ENCODE results near the gene SSBP4.

SSBP4 gene

DNA sequence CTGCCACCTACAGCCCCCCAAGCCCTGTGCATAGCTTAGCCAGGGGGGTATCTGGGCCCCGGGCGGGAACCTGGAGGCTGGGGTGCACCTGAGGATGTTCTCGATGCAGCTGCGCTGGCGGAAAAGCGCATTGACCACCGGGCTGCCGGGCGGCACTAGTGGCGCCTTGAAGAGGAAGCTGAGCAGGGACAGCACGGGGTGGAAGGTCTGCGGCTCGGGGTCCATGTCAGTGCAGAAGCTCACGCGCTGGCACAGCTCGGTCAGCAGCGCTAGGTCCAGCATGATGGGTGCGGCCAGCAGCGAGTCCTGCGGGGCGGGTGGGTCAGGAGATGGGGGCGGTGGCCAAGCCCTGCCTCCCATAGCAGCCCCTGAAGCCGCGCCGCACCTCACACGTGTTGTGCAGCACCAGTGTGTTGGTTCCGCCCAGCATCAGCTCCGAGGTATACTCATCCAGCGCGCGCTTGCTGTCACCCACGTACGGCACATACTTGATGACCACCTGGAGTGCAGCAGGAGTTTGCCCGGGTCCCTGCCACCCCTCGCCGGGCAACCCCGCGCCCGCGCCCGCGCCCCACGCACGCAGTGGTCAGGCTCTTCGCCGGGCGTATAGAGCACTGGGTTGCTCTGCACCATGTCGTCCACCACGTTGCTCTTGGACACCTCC, 16.1 kb downstream of the SSBP4 start:
- Histone ChIP-seq H3K27me3 (ENCODE audit: control insufficient read depth, insufficient read depth, low read length) (no peaks in the 10 kb centered on the region), H3K79me2 (no peaks in the 10 kb centered on the region), H3K9ac (no peak overlapping the region), H3K4me3 (ENCODE audit: low read depth, low read length) (no peak overlapping the region), H3K27ac (no peak overlapping the region), H3K4me1 (peaks cover 19% of the 10 kb centered on the region), H3K36me3 (ENCODE audit: control insufficient read depth, insufficient read depth, low read length) (no peaks in the 10 kb centered on the region), H3K9me3 (ENCODE audit: control insufficient read depth, low read length) (no peaks in the 10 kb centered on the region), H2AFZ (no peak overlapping the region), H3K4me2 (ENCODE audit: low read length) (no peak overlapping the region)
- TF ChIP-seq, protein P1, sequence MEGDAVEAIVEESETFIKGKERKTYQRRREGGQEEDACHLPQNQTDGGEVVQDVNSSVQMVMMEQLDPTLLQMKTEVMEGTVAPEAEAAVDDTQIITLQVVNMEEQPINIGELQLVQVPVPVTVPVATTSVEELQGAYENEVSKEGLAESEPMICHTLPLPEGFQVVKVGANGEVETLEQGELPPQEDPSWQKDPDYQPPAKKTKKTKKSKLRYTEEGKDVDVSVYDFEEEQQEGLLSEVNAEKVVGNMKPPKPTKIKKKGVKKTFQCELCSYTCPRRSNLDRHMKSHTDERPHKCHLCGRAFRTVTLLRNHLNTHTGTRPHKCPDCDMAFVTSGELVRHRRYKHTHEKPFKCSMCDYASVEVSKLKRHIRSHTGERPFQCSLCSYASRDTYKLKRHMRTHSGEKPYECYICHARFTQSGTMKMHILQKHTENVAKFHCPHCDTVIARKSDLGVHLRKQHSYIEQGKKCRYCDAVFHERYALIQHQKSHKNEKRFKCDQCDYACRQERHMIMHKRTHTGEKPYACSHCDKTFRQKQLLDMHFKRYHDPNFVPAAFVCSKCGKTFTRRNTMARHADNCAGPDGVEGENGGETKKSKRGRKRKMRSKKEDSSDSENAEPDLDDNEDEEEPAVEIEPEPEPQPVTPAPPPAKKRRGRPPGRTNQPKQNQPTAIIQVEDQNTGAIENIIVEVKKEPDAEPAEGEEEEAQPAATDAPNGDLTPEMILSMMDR (IDR thresholded peaks at IDR 0.05) = no peak

DNA sequence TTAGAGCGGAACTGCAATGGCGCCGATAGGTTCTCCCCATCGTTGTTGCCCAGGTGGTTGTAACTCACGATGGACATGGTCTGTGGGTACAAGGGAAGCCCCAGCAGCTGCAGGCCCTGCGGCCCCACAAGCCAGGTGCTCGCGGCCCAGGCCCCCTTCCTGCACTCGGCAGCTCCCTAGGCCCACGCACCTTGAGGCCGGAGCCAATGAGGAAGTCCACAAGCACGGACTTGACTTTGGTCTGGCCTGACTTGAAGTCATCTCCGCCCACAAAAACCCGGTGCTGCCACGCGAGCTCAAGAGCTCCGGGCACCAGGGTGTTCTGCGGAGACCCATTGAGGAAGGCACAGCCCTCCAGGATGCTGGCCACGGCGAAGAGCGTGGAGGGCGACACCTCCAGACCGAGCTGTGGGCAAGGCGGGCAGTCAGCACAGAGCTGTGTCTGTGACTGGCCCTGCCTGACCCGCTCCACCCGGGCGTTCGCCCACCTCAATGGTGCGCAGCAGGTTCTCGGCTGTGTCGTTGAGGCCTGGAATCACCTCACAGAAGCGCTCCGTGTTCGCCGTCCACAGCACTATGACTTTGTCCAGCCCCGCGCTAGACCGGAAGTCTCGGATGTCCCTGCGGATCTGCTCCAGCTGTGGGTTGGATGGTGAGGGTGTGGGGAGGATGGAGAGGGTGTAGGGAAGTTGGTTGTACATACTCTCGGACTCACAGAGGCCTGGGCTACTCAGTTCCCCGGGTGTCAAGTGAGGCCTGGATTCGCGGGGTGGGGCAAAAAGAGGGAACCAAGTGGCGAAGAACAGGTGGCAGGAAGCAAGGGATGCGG, 16.9 kb downstream of the SSBP4 start:
- Histone ChIP-seq H3K27ac (no peak overlapping the region), H3K36me3 (ENCODE audit: control insufficient read depth, insufficient read depth, low read length) (no peaks in the 10 kb centered on the region), H3K4me3 (ENCODE audit: low read depth, low read length) (no peak overlapping the region), H3K4me1 (peaks cover 19% of the 10 kb centered on the region), H3K27me3 (ENCODE audit: control insufficient read depth, insufficient read depth, low read length) (no peaks in the 10 kb centered on the region), H2AFZ (no peak overlapping the region), H3K4me2 (ENCODE audit: low read length) (no peak overlapping the region), H3K9me3 (ENCODE audit: control insufficient read depth, low read length) (no peaks in the 10 kb centered on the region), H3K9ac (no peak overlapping the region), H3K79me2 (no peaks in the 10 kb centered on the region)
- TF ChIP-seq, protein P1 (IDR thresholded peaks at IDR 0.05) = no peak

DNA sequence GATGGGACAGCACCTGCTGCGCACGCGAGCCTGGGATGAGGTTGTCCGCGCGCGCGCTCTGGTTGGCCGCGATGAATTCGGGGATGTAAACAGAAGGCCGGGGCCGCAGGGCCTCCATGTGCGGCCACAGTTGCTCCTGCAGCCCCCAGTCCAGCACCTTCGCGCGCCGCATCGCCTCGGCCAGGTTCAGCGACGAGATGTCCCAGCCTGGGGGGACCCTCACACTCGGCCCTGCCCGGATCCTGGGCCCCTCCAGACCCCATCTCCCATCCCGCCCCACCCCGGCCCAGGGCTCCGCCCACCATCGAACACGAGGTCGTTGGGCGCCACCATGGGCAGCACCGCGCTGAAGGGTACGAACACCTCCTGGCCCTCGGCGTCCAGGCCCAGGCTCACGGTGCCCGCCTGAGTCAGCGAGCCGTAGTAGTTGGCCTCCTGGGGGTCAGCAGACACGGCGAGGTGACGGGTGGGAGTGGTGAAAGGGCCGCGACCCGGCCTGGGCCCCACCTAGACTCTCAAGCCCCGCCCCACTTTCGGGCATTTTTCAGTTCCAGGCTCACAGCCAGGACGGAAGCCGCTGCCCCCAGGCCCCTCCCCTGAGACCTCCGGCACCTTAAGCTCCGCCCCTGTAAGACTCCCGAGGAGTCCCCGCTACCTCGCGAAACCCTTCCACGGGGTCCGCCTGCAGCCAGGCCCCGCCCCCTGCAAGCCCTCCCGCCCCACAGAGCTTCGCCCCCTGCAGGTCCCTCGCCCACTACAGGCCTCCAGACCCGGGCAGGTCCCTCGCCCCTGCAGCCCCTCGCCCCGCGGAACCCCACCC, 17.7 kb downstream of the SSBP4 start:
- Histone ChIP-seq H3K4me2 (ENCODE audit: low read length) (peak overlapping the region; percentile 74), H3K27ac (no peak overlapping the region), H2AFZ (peak overlapping the region; percentile 3), H3K9ac (no peak overlapping the region), H3K4me1 (peaks cover 18% of the 10 kb centered on the region), H3K36me3 (ENCODE audit: control insufficient read depth, insufficient read depth, low read length) (no peaks in the 10 kb centered on the region), H3K79me2 (no peaks in the 10 kb centered on the region), H3K27me3 (ENCODE audit: control insufficient read depth, insufficient read depth, low read length) (no peaks in the 10 kb centered on the region), H3K9me3 (ENCODE audit: control insufficient read depth, low read length) (no peaks in the 10 kb centered on the region), H3K4me3 (ENCODE audit: low read depth, low read length) (peak overlapping the region; percentile 43)
- TF ChIP-seq, protein P1 (IDR thresholded peaks at IDR 0.05) = no peak

DNA sequence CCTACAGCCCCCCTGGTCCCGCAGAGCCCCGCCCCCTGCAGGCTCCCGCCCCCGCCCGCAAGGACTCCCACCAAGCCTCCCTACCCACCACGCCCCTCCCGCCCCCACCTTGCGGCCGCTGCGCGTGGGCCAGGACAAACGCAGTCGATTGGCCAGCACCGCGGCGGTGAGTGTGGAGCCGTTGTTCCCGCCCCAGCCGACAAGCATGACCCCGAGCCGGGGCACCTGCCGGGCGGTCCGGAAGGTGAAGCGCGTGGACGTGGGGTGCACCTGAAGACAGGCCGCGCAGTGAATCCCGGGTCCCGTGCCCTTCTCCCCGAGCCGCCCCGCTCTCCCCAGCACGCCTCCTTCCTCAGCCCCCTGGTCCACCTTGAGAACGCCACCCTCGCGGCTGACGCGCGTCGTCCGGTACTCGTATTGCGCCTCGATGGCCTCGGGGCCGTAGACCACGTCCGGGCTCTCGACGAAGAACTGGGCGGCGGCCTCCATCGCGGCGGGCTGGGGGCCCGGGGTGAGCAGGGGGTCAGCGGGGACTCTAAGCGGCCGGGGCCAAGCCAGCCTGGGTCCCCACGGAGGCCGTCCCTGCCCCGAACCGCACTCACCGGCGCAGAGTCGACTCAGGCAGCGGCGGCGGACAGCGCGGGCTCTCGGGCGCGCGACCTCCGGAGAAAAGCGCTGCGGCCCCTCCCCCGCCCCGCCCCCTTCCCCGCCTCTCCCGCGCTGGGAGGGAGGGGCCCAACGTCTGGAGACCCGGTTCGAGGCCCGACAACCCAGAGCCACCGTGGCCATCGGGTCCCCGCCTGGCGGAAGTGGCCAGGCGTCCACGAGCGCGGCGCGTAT, 18.5 kb downstream of the SSBP4 start, which contains the start of gene ISYNA1:
Gene ISYNA1, minus strand, starts transcription at position 643 of the 840 bp plus-strand sequence. Its CDS starts 154 bp downstream, at position 489.
- peak within 1 kb of the TSS; percentile 81 for H2AFZ ChIP-seq
- no peaks in the 10 kb centered on the region for H3K36me3 ChIP-seq (ENCODE audit: control insufficient read depth, insufficient read depth, low read length)
- H3K9ac ChIP-seq = no peak within 1 kb of the TSS
- H3K4me3 ChIP-seq (ENCODE audit: low read depth, low read length) = peak within 1 kb of the TSS; percentile 71
- H3K4me1 ChIP-seq = peaks cover 14% of the 10 kb centered on the region
- no peaks in the 10 kb centered on the region for H3K79me2 ChIP-seq
- H3K4me2 ChIP-seq (ENCODE audit: low read length) = peak within 1 kb of the TSS; percentile 84
- H3K9me3 ChIP-seq (ENCODE audit: control insufficient read depth, low read length) = no peaks in the 10 kb centered on the region
- TF ChIP-seq, protein P1 (IDR thresholded peaks at IDR 0.05) = no peak
- no peaks in the 10 kb centered on the region for H3K27me3 ChIP-seq (ENCODE audit: control insufficient read depth, insufficient read depth, low read length)
- peak within 1 kb of the TSS; percentile 71 for H3K27ac ChIP-seq

Data from parathyroid adenoma (tissue), 2 donors.